ELF-1 (cell line): ENCODE data around the gene TMC2.

Experiments used
- DNase-seq: peaks from one replicate; pipeline ENCODE4 v3.0.0-alpha.2; 2016; ENCODE audit warnings: low read depth, low spot score

TMC2 gene

GRCh38 chr20:2626853-2627541 is 90.6 kb downstream of the TMC2 start:
- peak; percentile 32 for DNase-seq

- DNase-seq = no peak
Measured at GRCh38 chr20:2631228-2631627, 94.9 kb downstream of the TMC2 start.

- no peak for DNase-seq
Measured at GRCh38 chr20:2633381-2633780, 97.0 kb downstream of the TMC2 start.

- DNase-seq = no peak
Measured at GRCh38 chr20:2637246-2637645, 100.9 kb downstream of the TMC2 start.

GRCh38 chr20:2640260-2640659 is 103.9 kb downstream of the TMC2 start:
- DNase-seq = no peak

GRCh38 chr20:2640899-2641298 is 104.5 kb downstream of the TMC2 start:
- no peak for DNase-seq

- DNase-seq = no peak
Measured at GRCh38 chr20:2643708-2644107, 107.3 kb downstream of the TMC2 start.

- peak; percentile 93 for DNase-seq
Measured at GRCh38 chr20:2651772-2652723, 115.7 kb downstream of the TMC2 start, which contains the start of gene NOP56. TSS of gene NOP56 (plus strand) at chr20:2652632. CDS start at chr20:2652661, 29 bp downstream.

GRCh38 chr20:2652724-2653555 is 116.6 kb downstream of the TMC2 start:
- DNase-seq = no peak

GRCh38 chr20:2653556-2654383 is 117.4 kb downstream of the TMC2 start:
- DNase-seq = no peak

- DNase-seq = no peak
Measured at GRCh38 chr20:2654384-2654822, 118.0 kb downstream of the TMC2 start.

GRCh38 chr20:2654831-2655230 is 118.5 kb downstream of the TMC2 start:
- DNase-seq = no peak

- no peak for DNase-seq
Measured at GRCh38 chr20:2655331-2656116, 119.2 kb downstream of the TMC2 start.

- no peak for DNase-seq
Measured at GRCh38 chr20:2656471-2657117, 120.2 kb downstream of the TMC2 start.

- DNase-seq = no peak
Measured at GRCh38 chr20:2657241-2657640, 120.9 kb downstream of the TMC2 start.

- DNase-seq = no peak
Measured at GRCh38 chr20:2657674-2658073, 121.3 kb downstream of the TMC2 start.

GRCh38 chr20:2658414-2659354 is 122.3 kb downstream of the TMC2 start:
- peak; percentile 61 for DNase-seq

- DNase-seq = no peak
Measured at GRCh38 chr20:2659547-2659946, 123.2 kb downstream of the TMC2 start.
